Stimulated activated naive CD4-positive, alpha-beta T cell treated with Interleukin-2 at 50 U/mL for 16 hours (primary cell): ENCODE measurements around the gene MAPK8IP3.

Experiments used
- DNase-seq: peaks from one replicate; lab custom pipeline; 2025; lab: John Stamatoyannopoulos, UW

Gene MAPK8IP3

DNA sequence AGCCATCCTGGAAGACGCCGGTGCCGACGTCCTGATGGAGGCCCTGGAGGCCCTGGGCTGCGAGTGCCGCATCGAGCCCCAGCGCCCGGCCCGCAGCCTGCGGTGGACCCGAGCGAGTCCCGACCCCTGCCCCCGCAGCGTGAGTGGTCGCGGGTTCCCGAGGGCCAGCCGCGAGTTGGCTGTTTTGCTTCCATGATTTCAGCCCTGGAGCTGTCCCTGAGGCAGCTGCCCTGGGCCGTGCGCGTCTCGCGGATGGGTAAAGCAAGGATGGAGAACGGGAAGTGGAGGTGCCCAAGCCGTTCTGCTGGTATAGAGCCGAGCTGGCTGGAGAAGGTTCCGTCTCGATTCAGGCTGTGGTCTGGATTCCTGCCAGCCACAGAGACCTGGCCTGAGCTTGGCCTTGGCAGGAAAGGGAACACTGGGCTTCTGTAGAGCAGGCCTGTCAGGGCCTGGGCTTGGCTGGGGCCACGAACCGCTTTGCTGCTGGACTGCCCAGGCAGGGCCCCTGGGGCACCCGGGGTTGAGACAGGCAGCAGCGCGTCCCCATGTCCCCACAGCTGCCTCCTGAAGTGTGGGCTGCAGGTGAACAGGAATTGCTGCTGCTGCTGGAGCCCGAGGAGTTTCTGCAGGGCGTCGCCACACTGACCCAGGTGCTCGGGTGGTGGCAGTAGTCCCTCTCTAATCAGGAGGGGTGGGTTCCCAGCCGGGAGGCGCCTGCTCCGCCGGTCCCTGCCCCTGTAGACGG is 67.9 kb downstream of the MAPK8IP3 start:
- no peak for DNase-seq

DNA sequence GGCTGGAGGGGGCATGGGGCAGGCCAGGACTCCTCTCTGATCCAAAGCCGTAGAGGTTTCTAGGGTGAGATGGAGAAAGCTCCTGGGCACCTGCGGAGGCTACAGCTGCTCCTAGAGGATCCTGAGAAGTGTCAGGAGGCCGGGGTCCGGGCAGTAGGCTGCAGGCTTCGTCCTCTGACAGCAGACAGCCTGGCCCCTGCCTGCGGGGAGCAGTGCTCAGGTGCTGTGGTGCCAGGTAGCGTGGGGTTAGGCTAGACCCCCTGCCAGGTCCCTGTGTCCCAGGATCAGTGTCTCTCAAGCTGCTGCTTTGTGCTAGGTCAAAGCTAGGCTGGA is 68.4 kb downstream of the MAPK8IP3 start:
- no peak for DNase-seq

DNA sequence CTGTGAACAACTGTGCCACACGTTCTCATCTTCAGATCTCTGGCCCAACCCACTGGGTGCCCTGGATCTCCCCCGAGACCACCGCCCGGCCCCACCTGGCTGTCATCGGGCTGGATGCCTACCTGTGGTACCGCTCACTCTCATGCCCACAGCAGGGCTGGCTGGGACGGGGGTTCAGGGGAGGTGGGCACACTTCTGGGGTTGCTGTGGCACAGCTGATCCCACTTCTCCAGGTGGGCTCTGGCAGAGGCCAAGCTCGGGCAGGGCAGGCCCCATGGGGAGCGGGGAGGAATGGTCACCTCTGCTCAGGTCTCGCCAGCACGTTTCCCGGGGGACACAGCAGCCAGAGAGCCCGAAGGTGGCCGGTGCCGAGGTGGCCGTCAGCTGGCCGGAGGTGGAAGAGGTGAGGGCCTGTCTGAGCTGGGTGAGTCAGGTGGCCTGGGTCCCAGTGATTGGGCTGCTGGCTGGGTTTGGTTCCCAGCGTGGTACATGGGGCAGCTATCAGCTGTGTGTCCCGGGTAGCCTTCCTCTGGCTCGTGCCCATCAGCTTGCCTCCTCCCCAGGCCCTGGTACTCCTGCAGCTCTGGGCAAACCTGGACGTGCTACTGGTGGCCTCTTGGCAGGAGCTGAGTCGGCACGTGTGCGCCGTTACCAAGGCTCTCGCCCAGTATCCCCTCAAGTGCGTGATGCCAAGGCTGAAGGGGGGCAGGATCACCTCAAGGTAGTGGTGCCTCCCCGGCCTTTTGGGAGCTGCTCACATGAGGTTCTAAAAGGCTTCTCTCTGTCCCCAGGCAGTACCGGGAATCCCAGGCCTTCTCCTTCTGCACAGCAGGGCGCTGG is 69.2 kb downstream of the MAPK8IP3 start:
- no peak for DNase-seq

DNA sequence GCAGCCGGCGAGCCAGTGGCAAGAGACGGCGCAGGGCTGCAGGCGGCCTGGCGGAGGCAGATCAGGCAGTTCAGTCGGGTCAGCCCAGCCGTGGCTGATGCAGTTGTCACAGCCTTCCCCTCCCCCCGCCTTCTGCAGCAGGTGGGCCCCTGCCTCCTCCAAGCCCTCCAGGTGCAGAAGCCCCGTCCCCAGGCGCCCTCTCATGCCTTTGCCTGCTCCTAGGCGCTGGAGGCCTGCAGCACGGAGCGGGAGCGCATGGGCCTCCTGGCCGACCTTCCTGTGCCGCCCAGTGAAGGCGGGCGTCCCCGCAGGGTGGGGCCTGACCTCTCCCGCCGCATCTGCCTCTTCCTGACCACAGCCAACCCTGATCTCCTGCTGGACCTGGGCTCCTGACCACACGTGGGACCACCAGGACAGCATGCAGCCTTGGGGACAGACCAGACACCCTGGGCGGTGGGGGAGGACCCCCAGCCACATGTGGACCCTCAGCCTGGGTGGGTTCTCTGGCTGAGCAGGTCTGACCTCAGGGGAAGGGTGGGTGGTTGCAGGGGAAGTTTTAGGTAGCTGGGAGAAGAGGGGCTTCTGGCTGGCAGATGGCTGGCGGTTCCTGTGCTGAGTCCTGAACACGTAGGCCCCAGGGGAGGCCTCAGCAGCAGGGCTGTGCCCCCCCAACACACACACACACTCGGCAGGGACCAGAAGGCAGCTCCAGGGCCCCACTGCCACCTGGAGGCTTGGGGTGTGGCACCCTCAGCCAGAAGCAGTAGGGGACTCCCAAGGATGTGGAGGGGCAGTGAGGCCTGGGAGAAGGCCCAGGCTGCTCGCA is 70.1 kb downstream of the MAPK8IP3 start:
- no peak for DNase-seq

DNA sequence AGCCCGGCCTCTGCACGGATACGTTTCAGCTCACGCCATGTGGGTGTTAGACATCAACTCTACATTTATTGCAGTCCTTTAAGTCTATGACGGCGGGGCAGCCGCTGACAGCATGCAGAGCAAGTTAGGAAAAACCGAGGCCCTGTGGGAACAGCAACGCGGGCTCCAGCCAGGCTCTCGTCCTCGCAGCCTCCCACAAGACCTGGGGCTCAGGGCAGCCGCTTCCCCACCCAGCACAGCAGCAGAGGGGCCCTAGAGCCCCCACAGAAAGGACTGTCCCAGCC is 70.6 kb downstream of the MAPK8IP3 start:
- no peak for DNase-seq

DNA sequence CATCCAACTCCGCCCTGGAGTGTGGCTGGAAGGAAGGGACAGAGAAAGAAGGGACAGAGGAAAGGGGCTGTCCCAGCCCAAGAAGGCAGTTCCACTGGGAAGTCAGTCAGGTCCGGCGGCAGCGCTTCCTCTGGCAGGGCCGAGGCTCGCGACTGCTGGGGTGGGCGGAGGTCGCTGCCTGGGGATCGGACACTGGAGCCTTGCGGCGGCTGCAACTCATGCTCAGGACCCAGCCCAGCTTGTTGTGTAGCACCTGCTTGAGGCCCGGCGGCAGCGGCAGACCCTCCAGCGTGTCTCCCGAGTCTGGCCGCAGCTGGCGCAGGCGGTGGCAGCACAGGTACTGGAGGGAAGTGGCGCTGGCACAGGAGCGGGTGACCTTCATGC is 71.0 kb downstream of the MAPK8IP3 start:
- DNase-seq: no peak

DNA sequence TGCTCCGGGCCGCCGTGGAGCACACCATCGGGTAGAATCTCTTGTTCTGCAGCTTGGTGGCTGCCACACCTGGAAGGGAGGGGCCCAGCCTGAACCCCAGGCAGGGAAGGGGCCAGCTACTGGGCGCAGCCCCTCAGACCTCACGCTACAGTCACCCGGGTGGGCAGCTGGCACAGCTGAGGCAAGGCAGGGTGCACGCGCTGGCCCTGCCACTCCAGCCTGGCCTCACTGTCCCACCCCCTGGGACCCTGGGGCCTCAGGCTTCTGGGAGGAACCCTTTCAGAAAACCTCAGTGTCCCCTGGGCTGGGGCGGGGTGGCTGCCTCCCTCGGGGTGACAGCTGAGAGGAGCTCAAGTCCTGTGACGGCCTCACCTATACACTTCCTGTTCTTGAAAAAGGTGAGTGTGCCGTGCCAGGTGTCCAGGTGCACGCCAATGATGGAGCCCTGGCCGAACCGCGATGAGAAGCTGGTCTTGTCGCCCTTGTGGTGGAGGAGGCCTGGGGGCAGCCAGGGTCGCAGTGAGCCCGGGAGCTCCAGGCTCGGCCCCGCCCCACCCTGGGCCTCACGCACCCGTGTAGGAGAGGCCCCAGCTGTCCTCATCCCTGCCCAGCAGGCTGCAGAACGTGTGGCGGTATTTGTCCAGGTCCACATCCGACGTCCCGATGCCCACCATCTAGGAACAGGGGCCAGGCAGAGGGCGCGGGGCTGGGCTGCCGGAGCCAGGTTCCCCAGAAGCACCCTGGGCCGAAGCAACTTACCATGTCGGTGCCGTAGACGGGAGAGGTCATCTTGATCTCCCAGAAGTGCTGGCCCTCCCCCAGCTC is 71.6 kb downstream of the MAPK8IP3 start:
- no peak for DNase-seq

DNA sequence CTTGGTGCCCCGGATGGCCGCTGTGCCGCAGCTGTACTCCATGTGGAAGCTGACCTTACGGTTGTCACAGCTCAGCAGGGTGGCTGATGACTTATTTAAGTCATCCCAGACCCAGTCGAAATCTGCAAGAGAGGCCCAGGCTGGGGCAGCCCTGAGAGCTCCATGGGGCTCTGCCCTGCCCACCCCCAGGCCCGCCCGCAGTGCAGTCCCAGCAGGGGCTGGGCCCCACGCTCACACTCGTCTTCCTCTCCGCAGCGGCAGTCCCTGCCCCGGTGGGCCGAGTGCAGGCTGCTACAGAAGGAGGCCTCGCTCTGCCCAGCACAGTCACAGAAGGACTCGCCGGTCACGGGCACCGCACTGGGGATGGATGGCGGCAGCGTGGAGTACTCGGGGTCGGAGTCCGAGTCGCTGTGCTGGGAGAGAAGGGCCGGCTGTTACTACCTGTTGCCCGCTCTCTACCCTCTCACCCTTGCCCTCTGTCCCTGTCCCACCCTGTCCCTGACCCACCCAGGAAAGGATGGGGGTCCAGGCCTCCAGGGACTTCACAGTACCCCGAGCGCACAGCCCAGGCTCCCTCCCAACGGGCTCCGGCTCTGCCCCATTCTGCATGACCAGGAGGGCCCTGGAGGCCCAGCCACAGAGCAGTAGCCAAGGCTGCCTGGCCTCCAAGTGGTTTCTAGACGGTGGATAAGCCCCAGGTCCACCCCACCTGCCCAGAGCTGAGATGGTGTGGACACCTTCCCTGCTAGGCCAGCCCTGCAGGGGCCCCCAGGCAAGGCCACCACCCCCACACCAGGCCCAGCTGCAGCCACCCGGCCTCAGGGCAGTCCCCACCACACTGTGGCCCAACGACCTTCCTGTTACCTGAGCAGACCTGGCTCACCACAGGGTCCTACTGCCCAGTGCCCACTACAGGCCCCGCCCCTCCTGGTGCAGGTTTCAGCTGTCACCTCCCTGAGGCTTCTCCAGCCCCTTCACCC is 72.5 kb downstream of the MAPK8IP3 start:
- no peak for DNase-seq

DNA sequence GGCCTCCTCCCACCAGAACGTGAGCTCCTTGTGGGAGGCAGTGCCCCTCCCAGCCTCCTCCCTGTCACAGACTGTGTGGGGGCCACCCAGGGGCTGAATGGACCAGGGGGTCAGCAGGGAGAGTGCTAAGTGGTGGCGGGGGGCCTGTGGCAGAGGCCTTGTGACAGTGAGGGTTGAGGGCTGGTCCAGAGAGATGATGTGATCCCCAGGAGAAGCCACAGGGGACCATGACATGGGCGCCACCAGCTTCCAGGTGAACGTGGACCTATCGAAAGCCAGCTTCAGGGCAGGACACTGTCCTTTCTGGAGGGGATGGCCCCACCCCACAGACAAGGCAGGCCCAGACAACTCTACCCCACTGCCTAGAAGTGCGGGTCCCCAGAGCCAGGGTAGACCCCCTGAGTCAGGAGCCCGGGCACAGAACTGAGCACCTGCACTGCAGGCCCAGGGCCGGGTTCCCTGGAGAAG is 73.3 kb downstream of the MAPK8IP3 start:
- no peak for DNase-seq

DNA sequence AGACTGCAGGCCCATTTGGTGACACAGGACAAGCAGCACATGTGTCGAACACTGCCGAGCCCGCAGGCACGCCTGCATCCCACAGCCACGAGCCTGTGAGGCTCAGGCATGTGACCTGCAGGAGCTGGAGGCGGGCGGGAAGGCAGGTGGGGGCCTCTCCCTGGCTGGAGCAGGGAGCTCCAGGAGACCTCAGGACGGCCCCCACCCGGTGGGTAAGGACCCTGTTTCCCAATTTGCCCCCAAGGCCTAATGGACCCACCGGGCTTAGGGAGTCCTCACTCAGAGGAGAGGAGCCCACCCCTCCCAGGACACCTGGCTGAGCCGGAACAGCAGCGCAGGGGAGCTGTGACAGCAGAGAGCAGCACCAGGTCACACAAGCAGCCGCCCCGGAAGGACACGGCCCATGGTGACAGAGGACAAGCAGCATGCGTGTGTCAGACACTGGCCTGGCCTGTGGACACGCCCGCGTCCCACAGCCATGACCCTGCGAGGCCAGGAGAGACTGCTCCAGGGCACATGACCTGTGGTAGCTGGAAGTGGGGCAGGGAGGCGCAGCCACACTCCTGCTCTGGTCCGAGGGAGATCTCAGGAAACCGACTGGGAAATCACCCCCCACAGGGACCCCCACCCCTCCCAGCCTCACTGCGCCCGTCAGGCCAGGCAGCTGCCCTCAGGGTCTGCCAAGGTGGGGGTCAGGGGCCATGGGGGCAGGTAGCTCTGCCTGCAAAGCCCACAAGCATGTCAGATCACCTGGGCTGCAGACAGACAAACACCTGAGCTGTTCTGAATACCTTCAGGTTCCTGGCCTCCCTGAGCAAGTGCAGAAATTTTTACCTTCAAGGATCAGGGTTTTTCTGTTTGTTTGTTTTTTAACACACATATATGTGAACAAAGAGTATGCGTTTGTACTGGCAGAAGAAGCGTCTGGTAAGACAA is 74.0 kb downstream of the MAPK8IP3 start:
- no peak for DNase-seq

DNA sequence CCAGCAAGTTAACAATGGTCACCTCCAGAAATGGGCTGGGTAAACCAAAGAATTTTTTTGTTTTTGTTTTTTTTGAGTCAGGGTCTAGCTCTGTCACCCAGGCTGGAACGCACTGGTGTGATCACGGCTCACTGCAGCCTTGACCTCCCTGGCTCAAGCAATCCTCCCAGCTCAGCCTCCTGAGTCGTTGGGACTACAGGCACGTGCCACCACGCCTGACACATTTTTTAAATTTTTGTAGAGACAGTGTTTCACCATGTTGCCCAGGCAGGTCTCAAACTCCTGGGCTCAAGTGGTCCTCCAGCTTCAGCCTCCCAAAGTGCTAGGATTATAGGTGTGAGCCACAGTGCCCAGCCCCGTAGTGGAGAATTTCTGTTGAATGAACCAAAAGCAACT is 74.7 kb downstream of the MAPK8IP3 start:
- no peak for DNase-seq

DNA sequence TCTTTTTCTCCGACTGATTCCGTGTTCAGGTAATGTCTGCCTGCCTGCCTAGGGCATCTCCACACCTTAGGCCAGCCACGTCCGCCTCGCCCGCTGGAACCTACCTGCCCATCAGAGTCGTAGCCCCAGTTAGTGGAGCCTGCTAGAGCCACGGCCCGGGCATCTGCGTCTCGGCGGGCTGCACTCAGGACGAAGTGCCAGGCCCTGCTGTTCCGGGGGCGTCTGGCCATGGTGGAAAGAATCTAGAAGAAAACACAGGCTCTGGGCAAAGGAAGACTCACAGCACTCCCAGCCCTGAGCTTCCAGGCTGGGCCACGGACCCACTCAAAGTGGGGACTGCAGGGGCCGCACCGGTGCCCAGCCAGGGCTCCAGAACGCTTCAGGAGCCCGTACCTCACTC is 75.3 kb downstream of the MAPK8IP3 start:
- DNase-seq: no peak

DNA sequence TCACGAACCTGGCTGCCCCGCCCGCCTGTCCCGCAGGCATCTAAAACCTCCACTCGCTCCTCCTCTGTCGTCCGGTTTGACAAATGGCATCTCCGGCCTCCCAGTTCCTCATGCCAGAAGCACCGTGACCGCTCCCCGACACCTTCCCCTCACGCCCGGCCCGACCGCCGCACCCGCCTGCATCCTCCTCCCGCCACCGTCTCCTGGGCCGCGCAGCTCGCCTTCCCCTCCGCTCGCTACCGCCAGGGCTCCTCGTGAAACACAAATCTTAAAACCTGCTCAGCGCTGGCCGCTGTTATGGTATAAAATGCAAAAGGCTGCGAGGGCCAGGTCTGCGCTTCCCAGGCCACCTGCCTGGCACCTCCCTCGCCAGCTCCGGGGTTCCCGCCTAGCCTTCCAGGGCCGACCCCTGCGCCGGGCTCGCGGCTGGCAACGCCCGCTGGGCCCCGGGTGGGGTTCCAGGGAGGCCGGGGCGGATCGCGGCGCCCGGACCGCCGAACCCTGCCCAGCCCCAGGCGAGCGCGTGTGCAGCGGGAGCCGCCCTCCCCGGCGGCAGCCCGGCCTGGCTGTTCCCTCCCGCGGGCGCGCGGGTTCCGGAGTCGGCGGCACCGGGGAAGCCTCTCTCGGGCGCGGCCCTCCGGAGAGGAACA is 75.9 kb downstream of the MAPK8IP3 start:
- DNase-seq: peak; percentile 30

DNA sequence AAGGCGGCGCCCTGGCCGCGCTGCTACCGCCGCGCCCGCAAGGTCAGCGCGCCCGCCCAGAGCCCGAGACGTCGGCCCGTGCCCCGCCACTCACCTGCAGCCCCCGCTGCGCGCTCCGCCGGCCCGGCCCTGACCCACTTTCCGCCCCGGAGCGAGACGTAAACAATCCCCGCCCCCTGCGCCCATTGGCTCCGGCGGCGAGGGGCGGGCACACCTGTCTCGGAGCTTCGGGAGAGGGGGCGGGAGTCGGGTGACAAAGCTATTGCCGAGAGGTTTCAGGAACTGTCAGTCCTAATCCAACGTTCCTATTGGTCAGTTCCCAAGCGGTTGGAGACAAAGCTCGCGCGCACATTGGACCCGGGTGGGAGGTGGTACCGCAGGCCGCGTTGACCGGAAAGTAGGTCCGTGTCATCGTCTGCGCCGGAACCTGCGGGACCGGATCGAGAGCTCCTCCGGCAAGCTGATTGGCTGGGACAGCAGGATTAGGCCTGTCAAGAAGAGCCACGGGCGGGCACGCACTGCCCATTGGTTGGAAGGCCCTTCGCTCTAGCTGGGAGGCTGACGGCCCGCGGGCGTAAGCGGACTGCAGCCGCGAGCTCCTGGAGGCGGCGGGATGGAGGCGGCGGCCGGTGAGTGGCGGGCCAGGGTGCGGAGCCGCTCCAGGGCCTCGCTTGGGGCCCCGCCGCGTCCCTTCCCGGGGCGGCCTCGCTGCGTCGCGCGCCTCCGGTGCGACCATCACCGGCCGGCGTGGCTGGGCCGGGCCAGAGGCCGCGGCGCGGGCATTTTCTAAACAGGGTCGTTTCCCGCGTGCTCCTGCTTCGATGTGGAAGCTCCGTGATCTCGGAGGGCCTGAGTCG is 76.6 kb downstream of the MAPK8IP3 start, which contains the start of the genes NUBP2 and SPSB3:
TSS of gene NUBP2 (plus strand) at position 553 of the 857 bp plus-strand sequence. CDS start at position 614, 61 bp downstream.
TSS of gene SPSB3 (minus strand) at position 164 of the 857 bp plus-strand sequence. CDS start 1,088 bp downstream, outside the sequence.
- DNase-seq: peak; percentile 99

DNA sequence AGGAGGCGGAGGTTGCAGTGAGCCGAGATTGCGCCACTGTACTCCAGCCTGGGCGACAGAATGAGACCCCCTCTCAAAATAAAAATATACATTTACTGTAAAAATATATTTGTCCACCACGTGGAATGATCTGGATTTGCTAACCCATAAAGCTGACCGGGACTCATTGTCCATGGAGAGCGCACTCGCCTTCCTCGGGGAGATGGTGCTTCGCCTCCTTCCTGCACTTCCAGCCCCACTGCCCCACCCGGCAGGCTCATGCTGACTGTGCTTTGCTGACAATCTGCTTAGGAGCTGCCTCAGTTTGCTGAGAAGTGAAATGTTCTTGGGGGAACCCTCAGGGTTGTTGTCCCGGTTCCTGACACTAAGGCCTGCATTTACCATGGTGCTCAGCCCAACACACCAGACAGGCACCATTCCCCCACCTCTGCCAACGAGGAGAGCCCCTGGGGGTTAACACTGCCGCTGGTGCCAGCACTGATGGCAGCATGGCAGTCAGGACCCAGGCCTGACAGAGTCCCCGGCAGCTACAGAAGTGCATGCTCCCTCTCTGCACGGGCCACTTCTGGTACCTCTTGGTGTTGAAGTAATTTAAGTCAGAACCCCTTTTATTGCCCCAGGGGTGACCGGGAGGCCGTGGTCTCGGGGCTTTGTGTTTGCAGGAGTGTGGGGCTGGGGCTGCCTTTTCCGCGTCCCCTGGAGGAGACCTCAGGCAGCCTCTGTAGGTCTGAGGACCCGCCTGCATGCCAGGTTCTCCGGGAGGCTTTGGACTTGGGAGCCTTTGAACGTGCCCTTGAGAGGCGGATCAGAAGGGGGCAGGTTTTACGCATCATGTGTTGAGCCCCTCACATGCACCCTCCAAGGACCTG is 79.2 kb downstream of the MAPK8IP3 start:
- DNase-seq: no peak

DNA sequence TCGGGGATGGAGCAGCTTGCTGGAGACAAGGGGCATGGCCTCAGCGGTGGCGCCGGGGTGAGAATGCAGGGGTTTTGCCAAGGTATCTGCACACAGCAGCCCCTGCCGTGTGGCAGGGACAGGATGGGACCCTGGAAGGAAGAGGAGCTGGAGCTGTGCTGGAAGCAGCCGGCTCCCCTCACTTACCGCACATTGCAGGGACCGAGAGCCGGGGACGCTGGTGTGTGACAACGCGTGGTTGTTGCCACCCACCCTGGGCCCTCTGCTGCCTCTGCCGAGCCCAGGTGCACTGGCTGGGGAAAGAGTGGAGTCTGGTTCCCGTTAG is 79.8 kb downstream of the MAPK8IP3 start:
- no peak for DNase-seq
